Neural cell (in vitro differentiated cells): Measurements from ENCODE around the gene ATP1B1. TPM values are rescaled to one million over a fixed set of nuclear protein-coding genes. Genes with fewer than 3 reads are reported as not detected.

Experiments used
- H2AFZ ChIP-seq: fragments of 200-600, 300-800 bp; sonication (generic), shearing (Covaris generic); 2 replicates; pipeline ENCODE4 v1.6.0; 2014; ENCODE audit warnings: low read depth, mild to moderate bottlenecking, antibody characterized with exemption, low read length, moderate library complexity
- H3F3A ChIP-seq: fragments of 200-600 bp; shearing (Covaris generic); 2 replicates; pipeline ENCODE4 v1.6.1; 2016; ENCODE audit warnings: mild to moderate bottlenecking, moderate library complexity, mixed read lengths, antibody characterized with exemption, low read length; ENCODE audit not compliant: insufficient read depth, poor library complexity, severe bottlenecking
- H3K27ac ChIP-seq: fragments of 200-600, 300-800 bp; sonication (generic), shearing (Covaris generic); 2 replicates; pipeline ENCODE4 v1.5.1; 2014; ENCODE audit warnings: mild to moderate bottlenecking, low read length, moderate library complexity
- H3K27me3 ChIP-seq: fragments of 300-800, 200-600 bp; sonication (generic), shearing (Covaris generic); 2 replicates; pipeline ENCODE4 v1.6.0; 2014; ENCODE audit warnings: mild to moderate bottlenecking, low read depth, low read length, moderate library complexity; ENCODE audit not compliant: insufficient read depth
- H3K36me3 ChIP-seq: fragments of 300-800, 200-600 bp; sonication (generic), shearing (Covaris generic); 2 replicates; pipeline ENCODE4 v1.5.1; 2014; ENCODE audit warnings: mild to moderate bottlenecking, antibody characterized with exemption, low read length, moderate library complexity; ENCODE audit not compliant: insufficient read depth
- H3K4me2 ChIP-seq: fragments of 300-800, 200-600 bp; sonication (generic), shearing (Covaris generic); 2 replicates; pipeline ENCODE4 v1.6.0; 2014; ENCODE audit warnings: mild to moderate bottlenecking, low read length
- H3K4me3 ChIP-seq: fragments of 300-800, 200-600 bp; sonication (generic), shearing (Covaris generic); 2 replicates; pipeline ENCODE4 v1.5.1; 2014; ENCODE audit warnings: mild to moderate bottlenecking, low read length, moderate library complexity
- H3K79me2 ChIP-seq: fragments of 200-600 bp; shearing (Covaris generic); replicated peaks from 2 replicates; pipeline ENCODE4 v1.6.0; 2014; ENCODE audit warnings: mild to moderate bottlenecking, low read length, moderate library complexity; ENCODE audit not compliant: insufficient read depth
- H3K9ac ChIP-seq: fragments of 300-800, 200-600 bp; sonication (generic), shearing (Covaris generic); 2 replicates; pipeline ENCODE4 v1.6.1; 2016; ENCODE audit warnings: mild to moderate bottlenecking, low read length, mixed read lengths
- H3K9me2 ChIP-seq: fragments of 200-600 bp; shearing (Covaris generic); 2 replicates; pipeline ENCODE4 v1.6.1; 2016; ENCODE audit warnings: mild to moderate bottlenecking, low read length, mixed read lengths; ENCODE audit not compliant: insufficient read depth
- H3K9me3 ChIP-seq: fragments of 200-600, 300-800 bp; sonication (generic), shearing (Covaris generic); 2 replicates; pipeline ENCODE4 v1.6.1; 2016; ENCODE audit warnings: mild to moderate bottlenecking, mixed run types, low read length, moderate library complexity, mixed read lengths
- H4K20me1 ChIP-seq: fragments of 200-600 bp; shearing (Covaris generic); 2 replicates; pipeline ENCODE4 v1.6.1; 2016; ENCODE audit warnings: mild to moderate bottlenecking, mixed run types; ENCODE audit not compliant: insufficient read depth
- EP300 ChIP-seq: fragments of 450-650 bp; conservative IDR thresholded peaks from 2 replicates; pipeline ENCODE4 v1.6.1; 2014; ENCODE audit warnings: antibody characterized with exemption, mild to moderate bottlenecking, moderate library complexity; ENCODE audit not compliant: poor library complexity, severe bottlenecking
- EZH2 ChIP-seq: fragments of 200-600, 300-800 bp; shearing (Covaris generic), sonication (generic); IDR thresholded peaks from 2 replicates; pipeline ENCODE4 v1.6.1; 2014; ENCODE audit warnings: antibody characterized with exemption, low read length, borderline replicate concordance, mild to moderate bottlenecking; ENCODE audit not compliant: insufficient read depth, poor library complexity, severe bottlenecking
- MXI1 ChIP-seq: fragments of 450-650 bp; conservative IDR thresholded peaks from 2 replicates; pipeline ENCODE4 v1.6.1; 2014; ENCODE audit warnings: antibody characterized with exemption, mild to moderate bottlenecking; ENCODE audit not compliant: poor library complexity, severe bottlenecking
- POLR2AphosphoS5 ChIP-seq: IDR thresholded peaks from 2 replicates; pipeline ENCODE4 v1.6.1; 2012
- RAD21 ChIP-seq: fragments of 450-650 bp; conservative IDR thresholded peaks from 2 replicates; pipeline ENCODE4 v1.6.1; 2014; ENCODE audit warnings: antibody characterized with exemption, mild to moderate bottlenecking, moderate library complexity
- REST ChIP-seq: IDR thresholded peaks from 2 replicates; pipeline ENCODE4 v1.6.1; 2012; ENCODE audit warnings: borderline replicate concordance
- SMC3 ChIP-seq: fragments of 450-650 bp; conservative IDR thresholded peaks from 2 replicates; pipeline ENCODE4 v1.6.1; 2014; ENCODE audit warnings: antibody characterized with exemption, mild to moderate bottlenecking, moderate library complexity; ENCODE audit not compliant: poor library complexity
- TAF1 ChIP-seq: IDR thresholded peaks from 2 replicates; pipeline ENCODE4 v1.6.1; 2012; ENCODE audit warnings: low read depth
- polyA plus RNA-seq: library from polyadenylated mRNA; depleted of rRNA; stranded (reverse); fragments of >200 nt; gene quantifications from 2 replicates; pipeline ENCODE4 v1.2.3, GENCODE V29; 2014
- TF ChIP-seq, protein P1 (sequence below): fragments of 450-650 bp; IDR thresholded peaks from 2 replicates; pipeline ENCODE4 v1.5.1; 2014; ENCODE audit warnings: antibody characterized with exemption, mild to moderate bottlenecking, moderate library complexity; ENCODE audit not compliant: poor library complexity, severe bottlenecking

ATP1B1 gene
- polyA plus RNA-seq, 1 donor from 2014 or later, result 114 TPM

GRCh38 chr1:169070958-169071357 is 35.5 kb upstream of the ATP1B1 start:
- Histone ChIP-seq H2AFZ (no peak overlapping the region), H3K79me2 (no peaks in the 10 kb centered on the region), H3K4me3 (no peak overlapping the region), H3K9ac (no peak overlapping the region), H3K27me3 (no peaks in the 10 kb centered on the region), H3K4me2 (no peak overlapping the region), H3K9me2 (no peaks in the 10 kb centered on the region), H4K20me1 (no peaks in the 10 kb centered on the region), H3K36me3 (no peaks in the 10 kb centered on the region), H3K9me3 (peaks cover 3% of the 10 kb centered on the region), H3F3A (no peaks in the 10 kb centered on the region), H3K27ac (no peak overlapping the region)
- TF ChIP-seq SMC3 (no peak), EZH2 (no peak), EP300 (no peak), TAF1 (no peak), REST (no peak), POLR2AphosphoS5 (no peak), RAD21 (no peak), MXI1 (no peak)
- TF ChIP-seq, protein P1, sequence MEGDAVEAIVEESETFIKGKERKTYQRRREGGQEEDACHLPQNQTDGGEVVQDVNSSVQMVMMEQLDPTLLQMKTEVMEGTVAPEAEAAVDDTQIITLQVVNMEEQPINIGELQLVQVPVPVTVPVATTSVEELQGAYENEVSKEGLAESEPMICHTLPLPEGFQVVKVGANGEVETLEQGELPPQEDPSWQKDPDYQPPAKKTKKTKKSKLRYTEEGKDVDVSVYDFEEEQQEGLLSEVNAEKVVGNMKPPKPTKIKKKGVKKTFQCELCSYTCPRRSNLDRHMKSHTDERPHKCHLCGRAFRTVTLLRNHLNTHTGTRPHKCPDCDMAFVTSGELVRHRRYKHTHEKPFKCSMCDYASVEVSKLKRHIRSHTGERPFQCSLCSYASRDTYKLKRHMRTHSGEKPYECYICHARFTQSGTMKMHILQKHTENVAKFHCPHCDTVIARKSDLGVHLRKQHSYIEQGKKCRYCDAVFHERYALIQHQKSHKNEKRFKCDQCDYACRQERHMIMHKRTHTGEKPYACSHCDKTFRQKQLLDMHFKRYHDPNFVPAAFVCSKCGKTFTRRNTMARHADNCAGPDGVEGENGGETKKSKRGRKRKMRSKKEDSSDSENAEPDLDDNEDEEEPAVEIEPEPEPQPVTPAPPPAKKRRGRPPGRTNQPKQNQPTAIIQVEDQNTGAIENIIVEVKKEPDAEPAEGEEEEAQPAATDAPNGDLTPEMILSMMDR, result no peak

DNA sequence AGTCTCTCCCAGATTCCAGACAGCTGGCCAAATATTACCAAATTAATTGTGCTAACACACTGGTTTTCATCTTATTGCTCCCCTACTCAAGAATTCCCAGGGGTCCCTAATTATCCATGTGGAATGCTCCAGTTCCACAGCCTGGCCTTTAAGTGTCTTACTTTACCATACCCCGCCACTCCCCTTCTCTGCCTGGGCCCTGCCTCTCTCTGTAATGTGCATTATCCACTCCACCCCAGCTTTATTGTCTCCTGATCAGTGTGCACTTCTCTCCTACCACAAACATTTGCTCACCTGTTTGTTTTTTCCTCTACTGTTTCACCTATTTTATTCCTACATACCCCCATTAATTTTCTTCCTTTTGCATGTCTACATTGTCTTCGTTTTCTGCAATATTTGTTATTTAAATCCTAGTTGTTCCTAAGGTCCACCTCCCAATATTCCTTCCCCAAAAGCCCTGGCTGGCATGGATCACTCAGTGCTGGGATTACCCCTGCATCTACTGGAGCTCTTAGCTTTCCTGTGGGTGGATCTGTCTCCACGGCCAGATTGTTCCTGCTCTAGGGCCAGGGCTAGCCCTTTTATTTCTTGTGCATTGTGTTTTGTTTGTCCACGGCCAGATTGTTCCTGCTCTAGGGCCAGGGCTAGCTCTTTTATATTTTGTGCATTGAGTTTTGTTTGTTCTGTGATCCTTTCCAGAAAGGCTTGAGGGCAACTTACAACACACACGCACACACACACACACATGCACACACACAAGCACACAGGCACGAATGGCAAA is 33.4 kb upstream of the ATP1B1 start:
- Histone ChIP-seq H3K9ac (no peak overlapping the region), H3F3A (no peaks in the 10 kb centered on the region), H3K4me3 (no peak overlapping the region), H3K79me2 (no peaks in the 10 kb centered on the region), H4K20me1 (no peaks in the 10 kb centered on the region), H3K36me3 (no peaks in the 10 kb centered on the region), H3K9me3 (no peaks in the 10 kb centered on the region), H3K27me3 (no peaks in the 10 kb centered on the region), H2AFZ (no peak overlapping the region), H3K4me2 (no peak overlapping the region), H3K27ac (no peak overlapping the region), H3K9me2 (no peaks in the 10 kb centered on the region)
- TF ChIP-seq REST (no peak), POLR2AphosphoS5 (no peak), EZH2 (no peak), MXI1 (no peak), RAD21 (no peak)
- TF ChIP-seq, protein P1, result no peak
